ENCODE data around the gene TBC1D3B.

DNA sequence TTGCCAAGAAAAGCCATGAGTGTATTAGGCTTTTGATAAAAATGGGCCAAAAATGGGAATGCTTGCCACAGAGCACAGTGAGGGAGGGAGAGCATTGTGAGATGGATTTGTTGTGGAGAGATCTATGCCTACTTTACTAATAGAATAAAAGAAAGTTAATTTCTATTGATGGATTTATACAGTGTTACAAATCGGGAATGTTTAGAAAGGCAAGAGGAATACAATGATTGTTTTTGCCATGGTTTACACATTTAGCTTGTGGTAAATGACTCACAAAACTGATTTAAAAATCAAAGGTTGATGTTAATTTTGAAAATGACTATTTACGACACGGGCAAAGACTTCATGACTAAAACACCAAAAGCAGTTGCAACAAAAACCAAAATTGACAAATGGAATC, 56.2 kb downstream of the TBC1D3B start:
- no peak for TF ChIP-seq EZH2 (IDR thresholded peaks at IDR 0.05)
- TF ChIP-seq, protein P1, sequence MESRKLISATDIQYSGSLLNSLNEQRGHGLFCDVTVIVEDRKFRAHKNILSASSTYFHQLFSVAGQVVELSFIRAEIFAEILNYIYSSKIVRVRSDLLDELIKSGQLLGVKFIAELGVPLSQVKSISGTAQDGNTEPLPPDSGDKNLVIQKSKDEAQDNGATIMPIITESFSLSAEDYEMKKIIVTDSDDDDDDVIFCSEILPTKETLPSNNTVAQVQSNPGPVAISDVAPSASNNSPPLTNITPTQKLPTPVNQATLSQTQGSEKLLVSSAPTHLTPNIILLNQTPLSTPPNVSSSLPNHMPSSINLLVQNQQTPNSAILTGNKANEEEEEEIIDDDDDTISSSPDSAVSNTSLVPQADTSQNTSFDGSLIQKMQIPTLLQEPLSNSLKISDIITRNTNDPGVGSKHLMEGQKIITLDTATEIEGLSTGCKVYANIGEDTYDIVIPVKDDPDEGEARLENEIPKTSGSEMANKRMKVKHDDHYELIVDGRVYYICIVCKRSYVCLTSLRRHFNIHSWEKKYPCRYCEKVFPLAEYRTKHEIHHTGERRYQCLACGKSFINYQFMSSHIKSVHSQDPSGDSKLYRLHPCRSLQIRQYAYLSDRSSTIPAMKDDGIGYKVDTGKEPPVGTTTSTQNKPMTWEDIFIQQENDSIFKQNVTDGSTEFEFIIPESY (IDR thresholded peaks at IDR 0.05; ENCODE audit: extremely low read depth, insufficient replicate concordance, low read length), result no peak
- TF ChIP-seq SP1 (IDR thresholded peaks at IDR 0.05; ENCODE audit: low read depth), result no peak
- no peak for TF ChIP-seq JUND (IDR thresholded peaks at IDR 0.05)
